Measurements from ENCODE around the gene RGS9BP.
"Not testable (repeated sequence)": the region's sequence is repeated elsewhere in the genome, so short reads cannot be mapped to it uniquely, and the experiment has no call there.

RGS9BP gene

GRCh38 chr19:32675720-32676185 is at the start of gene RGS9BP:
Gene RGS9BP (plus strand): TSS chr19:32675848. CDS start chr19:32676264, 416 bp downstream.
- H3K9me3 Mint-ChIP-seq = no peaks in the 10 kb centered on the region
- peak within 1 kb of the TSS; percentile 81 for H3K27ac Mint-ChIP-seq
- ATAC-seq (replicated peaks) = peak; percentile 31 to 33
- peak; percentile 32 for DNase-seq
- peaks cover 13 to 24% of the 10 kb centered on the region in 2 donors for H3K27me3 Mint-ChIP-seq
- H3K36me3 Mint-ChIP-seq = peaks cover 0 to 3% of the 10 kb centered on the region in 2 donors
- peak within 1 kb of the TSS; percentile 84 to 86 for H3K4me3 Mint-ChIP-seq
- H3K4me1 Mint-ChIP-seq = peaks cover 16 to 47% of the 10 kb centered on the region in 2 donors

GRCh38 chr19:32626969-32627368 is 48.7 kb upstream of the RGS9BP start:
- no peaks in the 10 kb centered on the region for H3K9me3 Mint-ChIP-seq
- no peak for ATAC-seq (replicated peaks)
- no peaks in the 10 kb centered on the region for H3K27me3 Mint-ChIP-seq
- H3K36me3 Mint-ChIP-seq = peaks cover 45 to 60% of the 10 kb centered on the region in 2 donors
- DNase-seq = no peak
- no peak overlapping the region for H3K27ac Mint-ChIP-seq
- H3K4me1 Mint-ChIP-seq = no peaks in the 10 kb centered on the region
- H3K4me3 Mint-ChIP-seq = no peak overlapping the region

GRCh38 chr19:32627714-32628270 is 47.9 kb upstream of the RGS9BP start:
- H3K4me3 Mint-ChIP-seq = no peak overlapping the region
- no peak for ATAC-seq (replicated peaks)
- H3K4me1 Mint-ChIP-seq = no peaks in the 10 kb centered on the region
- H3K36me3 Mint-ChIP-seq = peaks cover 39 to 56% of the 10 kb centered on the region in 2 donors
- DNase-seq = no peak
- no peaks in the 10 kb centered on the region for H3K27me3 Mint-ChIP-seq
- H3K27ac Mint-ChIP-seq = no peak overlapping the region
- H3K9me3 Mint-ChIP-seq = no peaks in the 10 kb centered on the region

- no peaks in the 10 kb centered on the region for H3K9me3 Mint-ChIP-seq
- peaks cover 36 to 57% of the 10 kb centered on the region in 2 donors for H3K36me3 Mint-ChIP-seq
- DNase-seq = no peak
- no peaks in the 10 kb centered on the region for H3K4me1 Mint-ChIP-seq
- ATAC-seq (replicated peaks) = peak in 1 of 2 donors; percentile 29
- no peak overlapping the region for H3K4me3 Mint-ChIP-seq
- H3K27ac Mint-ChIP-seq = no peak overlapping the region
- H3K27me3 Mint-ChIP-seq = no peaks in the 10 kb centered on the region
Observed at GRCh38 chr19:32630338-32630737, 45.3 kb upstream of the RGS9BP start.

- no peaks in the 10 kb centered on the region for H3K9me3 Mint-ChIP-seq
Observed at GRCh38 chr19:32631381-32631780, 44.3 kb upstream of the RGS9BP start.

GRCh38 chr19:32637480-32637879 is 38.2 kb upstream of the RGS9BP start:
- no peaks in the 10 kb centered on the region for H3K4me1 Mint-ChIP-seq
- no peaks in the 10 kb centered on the region for H3K9me3 Mint-ChIP-seq
- ATAC-seq (replicated peaks) (no peak), DNase-seq (no peak)
- H3K27ac Mint-ChIP-seq = no peak overlapping the region
- H3K27me3 Mint-ChIP-seq = no peaks in the 10 kb centered on the region
- H3K4me3 Mint-ChIP-seq = no peak overlapping the region
- peaks cover 33 to 69% of the 10 kb centered on the region in 2 donors for H3K36me3 Mint-ChIP-seq

More at GRCh38 chr19:32631381-32631780, 44.3 kb upstream of the RGS9BP start:
- DNase-seq (no peak), ATAC-seq (replicated peaks) (no peak)
- Mint-ChIP-seq H3K4me3 (no peak overlapping the region), H3K36me3 (peaks cover 35 to 59% of the 10 kb centered on the region in 2 donors), H3K27me3 (no peaks in the 10 kb centered on the region), H3K27ac (no peak overlapping the region), H3K4me1 (no peaks in the 10 kb centered on the region)

GRCh38 chr19:32638625-32639024 is 37.0 kb upstream of the RGS9BP start:
- Mint-ChIP-seq H3K9me3 (no peaks in the 10 kb centered on the region), H3K27me3 (no peaks in the 10 kb centered on the region), H3K4me3 (no peak overlapping the region), H3K27ac (no peak overlapping the region), H3K36me3 (peaks cover 44 to 73% of the 10 kb centered on the region in 2 donors), H3K4me1 (no peaks in the 10 kb centered on the region)
- no peak for ATAC-seq (replicated peaks)
- DNase-seq = no peak

- no peaks in the 10 kb centered on the region for H3K9me3 Mint-ChIP-seq
- peaks cover 6 to 8% of the 10 kb centered on the region in 2 donors for H3K4me1 Mint-ChIP-seq
- no peak overlapping the region for H3K4me3 Mint-ChIP-seq
- H3K36me3 Mint-ChIP-seq = peaks cover 41 to 68% of the 10 kb centered on the region in 2 donors
- H3K27ac Mint-ChIP-seq = no peak overlapping the region
- no peaks in the 10 kb centered on the region for H3K27me3 Mint-ChIP-seq
- no peak for ATAC-seq (replicated peaks)
- DNase-seq = no peak
Observed at GRCh38 chr19:32642771-32643170, 32.9 kb upstream of the RGS9BP start.

GRCh38 chr19:32646556-32646955 is 29.1 kb upstream of the RGS9BP start:
- Mint-ChIP-seq H3K27me3 (no peaks in the 10 kb centered on the region), H3K9me3 (no peaks in the 10 kb centered on the region), H3K36me3 (peaks cover 34 to 55% of the 10 kb centered on the region in 2 donors), H3K4me1 (peaks cover 6 to 8% of the 10 kb centered on the region in 2 donors), H3K4me3 (no peak overlapping the region), H3K27ac (peak overlapping the region; percentile 28)
- ATAC-seq (replicated peaks) (peak; percentile 45 to 64), DNase-seq (no peak)

- ATAC-seq (replicated peaks) = no peak
- Mint-ChIP-seq H3K4me3 (no peak overlapping the region), H3K9me3 (no peaks in the 10 kb centered on the region), H3K27me3 (no peaks in the 10 kb centered on the region), H3K36me3 (peaks cover 35 to 50% of the 10 kb centered on the region in 2 donors), H3K4me1 (peaks cover 8% of the 10 kb centered on the region in 2 donors), H3K27ac (no peak overlapping the region)
- no peak for DNase-seq
Observed at GRCh38 chr19:32647361-32647760, 28.3 kb upstream of the RGS9BP start.

GRCh38 chr19:32649751-32650150 is 25.9 kb upstream of the RGS9BP start:
- no peaks in the 10 kb centered on the region for H3K27me3 Mint-ChIP-seq
- ATAC-seq (replicated peaks) = no peak
- no peak overlapping the region for H3K27ac Mint-ChIP-seq
- H3K9me3 Mint-ChIP-seq = no peaks in the 10 kb centered on the region
- peaks cover 8% of the 10 kb centered on the region in 2 donors for H3K4me1 Mint-ChIP-seq
- H3K4me3 Mint-ChIP-seq = no peak overlapping the region
- peaks cover 25 to 40% of the 10 kb centered on the region in 2 donors for H3K36me3 Mint-ChIP-seq
- no peak for DNase-seq

- H3K27ac Mint-ChIP-seq = no peak overlapping the region
- peaks cover 8% of the 10 kb centered on the region in 2 donors for H3K4me1 Mint-ChIP-seq
- H3K27me3 Mint-ChIP-seq = no peaks in the 10 kb centered on the region
- H3K9me3 Mint-ChIP-seq = no peaks in the 10 kb centered on the region
- ATAC-seq (replicated peaks) (no peak), DNase-seq (no peak)
- H3K36me3 Mint-ChIP-seq = peaks cover 34 to 45% of the 10 kb centered on the region in 2 donors
- no peak overlapping the region for H3K4me3 Mint-ChIP-seq
Observed at GRCh38 chr19:32650671-32651070, 25.0 kb upstream of the RGS9BP start.

GRCh38 chr19:32651729-32652140 is 23.9 kb upstream of the RGS9BP start:
- Mint-ChIP-seq H3K36me3 (peaks cover 40 to 50% of the 10 kb centered on the region in 2 donors), H3K9me3 (no peaks in the 10 kb centered on the region), H3K4me1 (peaks cover 4 to 5% of the 10 kb centered on the region in 2 donors), H3K4me3 (no peak overlapping the region), H3K27me3 (no peaks in the 10 kb centered on the region), H3K27ac (no peak overlapping the region)
- ATAC-seq (replicated peaks) (no peak), DNase-seq (no peak)

GRCh38 chr19:32652331-32652730 is 23.3 kb upstream of the RGS9BP start:
- not testable (repeated sequence) for ATAC-seq (replicated peaks); H3K9me3 Mint-ChIP-seq; H3K4me1 Mint-ChIP-seq; H3K27ac Mint-ChIP-seq; DNase-seq; H3K4me3 Mint-ChIP-seq; H3K27me3 Mint-ChIP-seq
- H3K36me3 Mint-ChIP-seq = peaks cover 34 to 44% of the 10 kb centered on the region in 2 donors

- DNase-seq (no peak), ATAC-seq (replicated peaks) (no peak)
- peaks cover 32 to 39% of the 10 kb centered on the region in 2 donors for H3K36me3 Mint-ChIP-seq
Observed at GRCh38 chr19:32652894-32653598, 22.6 kb upstream of the RGS9BP start.

More at GRCh38 chr19:32652894-32653598, 22.6 kb upstream of the RGS9BP start:
- no peaks in the 10 kb centered on the region for H3K9me3 Mint-ChIP-seq
- H3K4me1 Mint-ChIP-seq = peaks cover 0 to 1% of the 10 kb centered on the region in 2 donors
- H3K4me3 Mint-ChIP-seq = no peak overlapping the region
- no peaks in the 10 kb centered on the region for H3K27me3 Mint-ChIP-seq
- H3K27ac Mint-ChIP-seq = no peak overlapping the region

All from stimulated activated naive B cell treated with anti-CD40 and anti-IgM and Interleukin-4, amounts not matched to agents 10 μg/mL and 1 μg/mL and 100 μg/mL, for 72 hours (primary cell).